SK-N-SH (cell line): ENCODE results near the gene CDH11.

Experiments
- CHD2 ChIP-seq: fragments of 150-350 bp; IDR thresholded peaks from 2 replicates; pipeline ENCODE4 v1.6.1; 2018; ENCODE audit warnings: low read length; ENCODE audit not compliant: partially characterized antibody
- CTCF ChIP-seq: fragments of 200-600 bp; sonication (generic); IDR thresholded peaks from 2 replicates; pipeline ENCODE4 v1.6.1; 2017; ENCODE audit warnings: antibody characterized with exemption, mild to moderate bottlenecking, moderate library complexity
- EZH2phosphoT487 ChIP-seq: fragments of 200-600 bp; sonication (generic); IDR thresholded peaks from 2 replicates; pipeline ENCODE4 v1.6.1; 2017; ENCODE audit warnings: low read depth, mixed run types, mild to moderate bottlenecking, antibody characterized with exemption, moderate library complexity, borderline replicate concordance
- MAX ChIP-seq: IDR thresholded peaks from 2 replicates; pipeline ENCODE4 v1.4.0; 2012; ENCODE audit warnings: low read depth
- MEF2A ChIP-seq: IDR thresholded peaks from 2 replicates; pipeline ENCODE4 v1.4.0; 2012; ENCODE audit warnings: low read depth, borderline replicate concordance
- POLR2AphosphoS5 ChIP-seq: IDR thresholded peaks from 2 replicates; pipeline ENCODE4 v1.6.1; 2012; ENCODE audit warnings: low read depth, low read length
- RCOR1 ChIP-seq: fragments of 150-350 bp; IDR thresholded peaks from 2 replicates; pipeline ENCODE4 v1.6.1; 2017; ENCODE audit warnings: antibody characterized with exemption, low read length
- REST ChIP-seq: IDR thresholded peaks from 2 replicates; pipeline ENCODE4 v1.6.1; 2012; ENCODE audit warnings: mild to moderate bottlenecking, low read depth, low read length, moderate library complexity
- SIN3A ChIP-seq: IDR thresholded peaks from 2 replicates; pipeline ENCODE4 v1.6.1; 2012; ENCODE audit warnings: low read depth, mild to moderate bottlenecking, low read length, moderate library complexity, borderline replicate concordance
- SMC3 ChIP-seq: IDR thresholded peaks from 2 replicates; pipeline ENCODE4 v1.6.1; 2012; ENCODE audit warnings: low read depth, low read length, improper control_type of control experiment

- TF ChIP-seq SMC3 = no peak
- no peak for TF ChIP-seq CTCF
- TF ChIP-seq REST = no peak
- no peak for TF ChIP-seq MAX
- no peak for TF ChIP-seq EZH2phosphoT487
- no peak for TF ChIP-seq POLR2AphosphoS5
- no peak for TF ChIP-seq MEF2A
- no peak for TF ChIP-seq CHD2
- no peak for TF ChIP-seq SIN3A
- no peak for TF ChIP-seq RCOR1
These were observed 121.2 kb downstream of the CDH11 start for GRCh38 chr16:65000654-65001053.
